ENCODE results near the gene LEUTX.
A peak's percentile ranks its signal among the peaks of the same experiment; 100 is the strongest.

LEUTX gene

GRCh38 chr19:39765091-39766076 lies 13.3 kb upstream of the LEUTX start:
- TF ChIP-seq RAD21 (IDR thresholded peaks at IDR 0.05; ENCODE audit: low read depth): peak; percentile 33; the same call in 1 of the 2 replicates
- TF ChIP-seq NFIC (IDR thresholded peaks at IDR 0.05): no peak
- no peak for TF ChIP-seq USF1 (IDR thresholded peaks at IDR 0.05)
- no peak for TF ChIP-seq CREB1 (IDR thresholded peaks at IDR 0.05; ENCODE audit: low read depth)
- no peak for TF ChIP-seq EP300 (IDR thresholded peaks at IDR 0.05; ENCODE audit: borderline replicate concordance)
- no peak for TF ChIP-seq TCF12 (IDR thresholded peaks at IDR 0.05; ENCODE audit: low read depth)
- no peak for TF ChIP-seq YY1 (IDR thresholded peaks at IDR 0.05; ENCODE audit: low read depth)
- TF ChIP-seq TEAD4 (IDR thresholded peaks at IDR 0.05): no peak
- no peak for TF ChIP-seq MAX (IDR thresholded peaks at IDR 0.05)

- TF ChIP-seq ZBTB7A (IDR thresholded peaks at IDR 0.05; ENCODE audit: low read depth) (no peak), MAX (IDR thresholded peaks at IDR 0.05) (no peak), CREB1 (IDR thresholded peaks at IDR 0.05; ENCODE audit: low read depth) (no peak), TCF12 (IDR thresholded peaks at IDR 0.05; ENCODE audit: low read depth) (no peak), TAF1 (IDR thresholded peaks at IDR 0.05; ENCODE audit: low read depth) (no peak), EP300 (IDR thresholded peaks at IDR 0.05; ENCODE audit: borderline replicate concordance) (no peak), YY1 (IDR thresholded peaks at IDR 0.05; ENCODE audit: low read depth) (no peak), REST (IDR thresholded peaks at IDR 0.05; ENCODE audit: low read depth) (no peak), USF1 (IDR thresholded peaks at IDR 0.05) (no peak), RAD21 (IDR thresholded peaks at IDR 0.05; ENCODE audit: low read depth) (no peak), NFIC (IDR thresholded peaks at IDR 0.05) (no peak), TEAD4 (IDR thresholded peaks at IDR 0.05) (no peak), EGR1 (IDR thresholded peaks at IDR 0.05) (no peak), CEBPB (IDR thresholded peaks at IDR 0.05) (no peak), FOXM1 (IDR thresholded peaks at IDR 0.05; ENCODE audit: borderline replicate concordance, low read depth) (no peak)
Measured at GRCh38 chr19:39768334-39768733, 10.3 kb upstream of the LEUTX start.

GRCh38 chr19:39768786-39769185 lies 9.9 kb upstream of the LEUTX start:
- TF ChIP-seq TEAD4 (IDR thresholded peaks at IDR 0.05): no peak
- no peak for TF ChIP-seq USF1 (IDR thresholded peaks at IDR 0.05)
- TF ChIP-seq RAD21 (IDR thresholded peaks at IDR 0.05; ENCODE audit: low read depth): no peak
- no peak for TF ChIP-seq ZBTB7A (IDR thresholded peaks at IDR 0.05; ENCODE audit: low read depth)
- TF ChIP-seq EGR1 (IDR thresholded peaks at IDR 0.05): no peak
- TF ChIP-seq CREB1 (IDR thresholded peaks at IDR 0.05; ENCODE audit: low read depth): no peak
- TF ChIP-seq TAF1 (IDR thresholded peaks at IDR 0.05; ENCODE audit: low read depth): no peak
- TF ChIP-seq CEBPB (IDR thresholded peaks at IDR 0.05): no peak
- no peak for TF ChIP-seq FOXM1 (IDR thresholded peaks at IDR 0.05; ENCODE audit: borderline replicate concordance, low read depth)
- no peak for TF ChIP-seq MAX (IDR thresholded peaks at IDR 0.05)
- TF ChIP-seq YY1 (IDR thresholded peaks at IDR 0.05; ENCODE audit: low read depth): no peak
- TF ChIP-seq NFIC (IDR thresholded peaks at IDR 0.05): no peak

GRCh38 chr19:39780894-39781293 lies 2.2 kb downstream of the LEUTX start:
- TF ChIP-seq RAD21 (IDR thresholded peaks at IDR 0.05; ENCODE audit: low read depth) (no peak), FOXM1 (IDR thresholded peaks at IDR 0.05; ENCODE audit: borderline replicate concordance, low read depth) (no peak), EGR1 (IDR thresholded peaks at IDR 0.05) (no peak), CREB1 (IDR thresholded peaks at IDR 0.05; ENCODE audit: low read depth) (no peak), ZBTB7A (IDR thresholded peaks at IDR 0.05; ENCODE audit: low read depth) (no peak), REST (IDR thresholded peaks at IDR 0.05; ENCODE audit: low read depth) (no peak), USF1 (IDR thresholded peaks at IDR 0.05) (no peak), EP300 (IDR thresholded peaks at IDR 0.05; ENCODE audit: borderline replicate concordance) (no peak), CEBPB (IDR thresholded peaks at IDR 0.05) (no peak), MAX (IDR thresholded peaks at IDR 0.05) (no peak), TCF12 (IDR thresholded peaks at IDR 0.05; ENCODE audit: low read depth) (no peak), NFIC (IDR thresholded peaks at IDR 0.05) (no peak)
